Peyer's patch (tissue), 4 donors: ENCODE results near the gene UMODL1.

Source experiments
- POLR2A ChIP-seq, 2 donors: fragments of 450-650 bp; IDR thresholded peaks; one replicate each; pipeline ENCODE4 v1.5.1; 2017; ENCODE audit warnings: antibody characterized with exemption in 2 of 2, mild to moderate bottlenecking in 2 of 2, moderate library complexity in 2 of 2
- TF ChIP-seq, protein P1 (sequence below), 6 experiments: fragments of 450-650 bp in 4 of 6; fragments of 200-600 bp in 2 of 6; sonication (generic) in 1 of 6; IDR thresholded peaks; one replicate each; pipeline ENCODE4 v1.5.1; 2017 to 2019; ENCODE audit warnings: antibody characterized with exemption in 6 of 6, mild to moderate bottlenecking in 3 of 6, moderate library complexity in 1 of 6

DNA sequence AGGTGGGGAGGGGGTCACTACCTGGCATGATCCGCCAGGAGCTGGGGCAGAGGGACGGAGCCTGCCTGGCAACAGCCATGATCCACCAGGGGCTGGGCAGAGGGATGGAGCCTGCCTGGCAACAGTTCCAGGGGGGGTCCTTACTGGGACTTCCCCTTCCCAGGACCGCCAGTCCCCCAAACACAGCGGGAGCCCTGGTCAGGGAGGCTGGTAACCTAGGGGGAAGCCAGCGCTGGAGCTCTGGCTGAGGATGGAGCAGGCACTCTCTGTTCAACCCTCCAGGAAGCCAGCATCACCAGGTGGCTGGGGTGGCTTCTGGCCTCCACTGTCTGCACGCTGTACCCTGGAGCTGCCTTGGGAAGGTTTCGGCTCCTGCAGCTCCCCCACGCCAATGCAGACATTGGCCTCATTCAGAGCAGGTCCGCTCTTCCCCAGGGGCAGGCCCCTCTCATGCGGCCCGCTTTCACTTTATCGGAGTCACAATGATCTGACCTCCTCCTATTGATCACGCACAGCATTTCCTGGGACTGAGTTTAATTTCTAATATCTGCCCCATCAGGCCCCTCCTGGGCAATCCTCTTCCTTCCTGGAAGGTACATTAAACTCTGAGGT lies 79.5 kb downstream of the UMODL1 start:
- TF ChIP-seq, protein P1, sequence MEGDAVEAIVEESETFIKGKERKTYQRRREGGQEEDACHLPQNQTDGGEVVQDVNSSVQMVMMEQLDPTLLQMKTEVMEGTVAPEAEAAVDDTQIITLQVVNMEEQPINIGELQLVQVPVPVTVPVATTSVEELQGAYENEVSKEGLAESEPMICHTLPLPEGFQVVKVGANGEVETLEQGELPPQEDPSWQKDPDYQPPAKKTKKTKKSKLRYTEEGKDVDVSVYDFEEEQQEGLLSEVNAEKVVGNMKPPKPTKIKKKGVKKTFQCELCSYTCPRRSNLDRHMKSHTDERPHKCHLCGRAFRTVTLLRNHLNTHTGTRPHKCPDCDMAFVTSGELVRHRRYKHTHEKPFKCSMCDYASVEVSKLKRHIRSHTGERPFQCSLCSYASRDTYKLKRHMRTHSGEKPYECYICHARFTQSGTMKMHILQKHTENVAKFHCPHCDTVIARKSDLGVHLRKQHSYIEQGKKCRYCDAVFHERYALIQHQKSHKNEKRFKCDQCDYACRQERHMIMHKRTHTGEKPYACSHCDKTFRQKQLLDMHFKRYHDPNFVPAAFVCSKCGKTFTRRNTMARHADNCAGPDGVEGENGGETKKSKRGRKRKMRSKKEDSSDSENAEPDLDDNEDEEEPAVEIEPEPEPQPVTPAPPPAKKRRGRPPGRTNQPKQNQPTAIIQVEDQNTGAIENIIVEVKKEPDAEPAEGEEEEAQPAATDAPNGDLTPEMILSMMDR (IDR thresholded peaks at IDR 0.05): no peak
- no peak for TF ChIP-seq POLR2A (IDR thresholded peaks at IDR 0.05)
